ENCODE data around the gene KLHL3. TPM values are rescaled to one million over a fixed set of nuclear protein-coding genes. Genes with fewer than 3 reads are reported as not detected.
A peak's percentile ranks its signal among the peaks of the same experiment; 100 is the strongest.
"Not testable (repeated sequence)": the region's sequence is repeated elsewhere in the genome, so short reads cannot be mapped to it uniquely, and the experiment has no call there.

The KLHL3 gene
- total RNA-seq, 1 experiment from 2014 or later = 2.9 TPM

GRCh38 chr5:137782055-137782454, 46.2 kb upstream of the KLHL3 start:
- TF ChIP-seq CTCF (conservative IDR thresholded peaks at IDR 0.05; ENCODE audit: low read depth, low read length) = no peak
- TF ChIP-seq EZH2phosphoT487 (IDR thresholded peaks at IDR 0.05; ENCODE audit: borderline replicate concordance, low read length) = no peak
- no peak for TF ChIP-seq EZH2 (IDR thresholded peaks at IDR 0.05; ENCODE audit: low read length, unreplicated experiment)
- Histone ChIP-seq H3K9me3 (ENCODE audit: low read length) (no peaks in the 10 kb centered on the region), H3K4me2 (ENCODE audit: low read length) (no peak overlapping the region), H4K20me1 (ENCODE audit: low read length) (no peaks in the 10 kb centered on the region), H3K4me1 (ENCODE audit: insufficient read depth, low read length) (no peaks in the 10 kb centered on the region), H3K9me2 (replicated peaks; ENCODE audit: low read length) (no peaks in the 10 kb centered on the region), H3K4me3 (ENCODE audit: low read length) (no peak overlapping the region), H3K27me3 (ENCODE audit: low read length) (no peaks in the 10 kb centered on the region), H3K79me2 (ENCODE audit: low read length) (no peaks in the 10 kb centered on the region), H2AFZ (ENCODE audit: low read length) (no peak overlapping the region), H3F3A (ENCODE audit: low read length, unreplicated experiment) (no peaks in the 10 kb centered on the region), H3K9ac (ENCODE audit: low read length) (no peak overlapping the region), H3K27ac (ENCODE audit: low read length) (no peak overlapping the region), H3K36me3 (ENCODE audit: low read depth, low read length) (no peaks in the 10 kb centered on the region)
- intact Hi-C loops (cut with micrococcal nuclease) = no loop called here
- ATAC-seq = no peak
- ChIA-PET POLR2A (ENCODE audit: unreplicated experiment) (no interaction called here), CTCF (no interaction called here)
- DNase-seq = no peak
- BruUV-seq (replicated peaks) = no TSS peak

- Histone ChIP-seq H3K4me3 (ENCODE audit: low read length) (no peak overlapping the region), H3K4me1 (ENCODE audit: insufficient read depth, low read length) (no peaks in the 10 kb centered on the region), H3K27ac (ENCODE audit: low read length) (no peak overlapping the region), H3K27me3 (ENCODE audit: low read length) (no peaks in the 10 kb centered on the region), H2AFZ (ENCODE audit: low read length) (no peak overlapping the region), H3F3A (ENCODE audit: low read length, unreplicated experiment) (no peaks in the 10 kb centered on the region), H3K36me3 (ENCODE audit: low read depth, low read length) (no peaks in the 10 kb centered on the region), H3K4me2 (ENCODE audit: low read length) (no peak overlapping the region), H4K20me1 (ENCODE audit: low read length) (no peaks in the 10 kb centered on the region), H3K79me2 (ENCODE audit: low read length) (no peaks in the 10 kb centered on the region), H3K9me2 (replicated peaks; ENCODE audit: low read length) (no peaks in the 10 kb centered on the region), H3K9ac (ENCODE audit: low read length) (no peak overlapping the region), H3K9me3 (ENCODE audit: low read length) (no peaks in the 10 kb centered on the region)
- POLR2A ChIA-PET (ENCODE audit: unreplicated experiment) = no interaction called here
- intact Hi-C loops (cut with micrococcal nuclease) = loop anchor here (1.0 kb wide), 2 partner anchors 43 to 289 kb away; no protein-coding TSS in a partner anchor
- BruUV-seq (replicated peaks) = no TSS peak
- DNase-seq (peak; percentile 54), ATAC-seq (peak; percentile 40; the same call in 1 of the 2 replicates)
- CTCF ChIA-PET = interaction anchor here (0.5 to 1.5 kb wide), 15 partner anchors 18 to 514 kb away, joined by 3 to 11 read pairs (median 4); no protein-coding TSS in a partner anchor
- TF ChIP-seq CTCF (conservative IDR thresholded peaks at IDR 0.05; ENCODE audit: low read depth, low read length) (peak; percentile 67), EZH2phosphoT487 (IDR thresholded peaks at IDR 0.05; ENCODE audit: borderline replicate concordance, low read length) (no peak)
Observed at GRCh38 chr5:137778772-137779564, 43.1 kb upstream of the KLHL3 start.

- BruUV-seq (replicated peaks); H3K9me2 ChIP-seq (replicated peaks; ENCODE audit: low read length): not testable (repeated sequence)
Observed at GRCh38 chr5:137767937-137768336, 32.0 kb upstream of the KLHL3 start.

More at GRCh38 chr5:137767937-137768336, 32.0 kb upstream of the KLHL3 start:
- CTCF ChIA-PET; H3K4me2 ChIP-seq (ENCODE audit: low read length); POLR2A ChIA-PET (ENCODE audit: unreplicated experiment); DNase-seq; H3K79me2 ChIP-seq (ENCODE audit: low read length); H3K36me3 ChIP-seq (ENCODE audit: low read depth, low read length); H3K9me3 ChIP-seq (ENCODE audit: low read length); H3K27me3 ChIP-seq (ENCODE audit: low read length); H3K9ac ChIP-seq (ENCODE audit: low read length); H3K27ac ChIP-seq (ENCODE audit: low read length); H3K4me1 ChIP-seq (ENCODE audit: insufficient read depth, low read length); H3K4me3 ChIP-seq (ENCODE audit: low read length); H4K20me1 ChIP-seq (ENCODE audit: low read length); ATAC-seq; H2AFZ ChIP-seq (ENCODE audit: low read length); intact Hi-C loops (cut with micrococcal nuclease); H3F3A ChIP-seq (ENCODE audit: low read length, unreplicated experiment): not testable (repeated sequence)

Data from PC-3 (cell line).